Loucy (cell line): ENCODE results near the gene PAAF1.

ENCODE experiments used
- H2AFZ ChIP-seq: fragments of 200-600 bp; sonication (generic); 2 replicates; pipeline ENCODE4 v1.6.0; 2016; ENCODE audit warnings: antibody characterized with exemption, mild to moderate bottlenecking, low read length, moderate library complexity
- H3F3A ChIP-seq: fragments of 200-600 bp; 2 replicates; pipeline ENCODE4 v1.6.0; 2016; ENCODE audit warnings: antibody characterized with exemption, low read depth, mild to moderate bottlenecking
- H3K27me3 ChIP-seq: fragments of 200-600 bp; sonication (generic); 2 replicates; pipeline ENCODE4 v1.6.1; 2014; ENCODE audit warnings: low read length, mild to moderate bottlenecking; ENCODE audit not compliant: insufficient read depth, poor library complexity, severe bottlenecking
- H3K36me3 ChIP-seq: fragments of 200-600 bp; sonication (generic); 2 replicates; pipeline ENCODE4 v1.6.1; 2016; ENCODE audit warnings: low read length; ENCODE audit not compliant: insufficient read depth
- H3K4me1 ChIP-seq: fragments of 200-600 bp; sonication (generic); 2 replicates; pipeline ENCODE4 v1.5.1; 2014; ENCODE audit warnings: low read length, mild to moderate bottlenecking; ENCODE audit not compliant: insufficient read depth, poor library complexity, severe bottlenecking
- H3K4me2 ChIP-seq: fragments of 200-600 bp; sonication (generic); 2 replicates; pipeline ENCODE4 v1.6.0; 2014; ENCODE audit warnings: antibody characterized with exemption, low read length, low read depth, mild to moderate bottlenecking; ENCODE audit not compliant: poor library complexity, severe bottlenecking
- H3K4me3 ChIP-seq: fragments of 200-600 bp; sonication (generic); 2 replicates; pipeline ENCODE4 v1.5.1; 2014; ENCODE audit warnings: low read length, mild to moderate bottlenecking, mixed read lengths; ENCODE audit not compliant: poor library complexity, severe bottlenecking
- H3K79me2 ChIP-seq: fragments of 200-600 bp; sonication (generic); 2 replicates; pipeline ENCODE4 v1.6.1; 2014; ENCODE audit warnings: low read length; ENCODE audit not compliant: insufficient read depth
- H3K9ac ChIP-seq: fragments of 200-600 bp; sonication (generic); 2 replicates; pipeline ENCODE4 v1.6.0; 2014; ENCODE audit warnings: mild to moderate bottlenecking, low read depth, low read length, moderate library complexity; ENCODE audit not compliant: poor library complexity, severe bottlenecking
- H3K9me2 ChIP-seq: fragments of 200-600 bp; sonication (generic); replicated peaks from 2 replicates; pipeline ENCODE4 v1.6.1; 2016; ENCODE audit warnings: low read depth, low read length, mixed read lengths
- H3K9me3 ChIP-seq: fragments of 200-600 bp; sonication (generic); 2 replicates; pipeline ENCODE4 v1.6.1; 2014; ENCODE audit warnings: mild to moderate bottlenecking, antibody characterized with exemption, low read length, low read depth; ENCODE audit not compliant: insufficient read depth
- H4K20me1 ChIP-seq: fragments of 200-600 bp; sonication (generic); 2 replicates; pipeline ENCODE4 v1.6.0; 2014; ENCODE audit warnings: antibody characterized with exemption, low read length, mild to moderate bottlenecking; ENCODE audit not compliant: insufficient read depth, poor library complexity, severe bottlenecking
- CTCF ChIP-seq: fragments of 200-600 bp; sonication (generic); conservative IDR thresholded peaks from 2 replicates; pipeline ENCODE4 v1.5.1; 2014; ENCODE audit warnings: mild to moderate bottlenecking, antibody characterized with exemption, low read length
- EZH2phosphoT487 ChIP-seq: fragments of 200-600 bp; IDR thresholded peaks from 2 replicates; pipeline ENCODE4 v1.6.1; 2018; ENCODE audit warnings: antibody characterized with exemption, mild to moderate bottlenecking, moderate library complexity, borderline replicate concordance

PAAF1 gene

DNA sequence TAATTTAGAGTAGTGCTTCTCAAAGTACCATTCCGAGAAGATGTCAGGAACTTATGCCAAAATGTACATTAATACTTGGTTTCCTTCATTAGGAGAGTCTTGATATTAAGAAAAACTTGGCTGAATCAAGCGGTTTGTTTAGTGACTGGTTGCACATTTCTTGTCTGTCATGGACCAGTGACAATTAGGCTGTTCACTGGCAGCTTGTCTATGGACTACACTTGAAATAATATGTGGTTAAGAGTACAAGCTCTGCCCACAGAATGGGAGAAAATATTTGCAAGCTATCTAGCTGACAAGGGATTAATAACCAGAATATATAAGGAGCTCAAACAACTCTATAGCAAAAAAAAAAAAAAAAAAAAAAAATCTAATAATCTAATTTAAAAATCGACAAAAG is 24.8 kb upstream of the PAAF1 start:
- Histone ChIP-seq H2AFZ (no peak overlapping the region), H3K4me2 (no peak overlapping the region), H3K27me3 (no peaks in the 10 kb centered on the region), H3K9me3 (no peaks in the 10 kb centered on the region), H3K9me2 (no peaks in the 10 kb centered on the region), H4K20me1 (no peaks in the 10 kb centered on the region), H3K79me2 (no peaks in the 10 kb centered on the region), H3F3A (no peaks in the 10 kb centered on the region), H3K36me3 (0 out of 2 replicates have a peak, but pooled peaks cover 5% of the 10 kb centered on the region), H3K4me1 (no peaks in the 10 kb centered on the region), H3K9ac (no peak overlapping the region), H3K4me3 (no peak overlapping the region)
- TF ChIP-seq EZH2phosphoT487: no peak
- TF ChIP-seq CTCF: no peak

DNA sequence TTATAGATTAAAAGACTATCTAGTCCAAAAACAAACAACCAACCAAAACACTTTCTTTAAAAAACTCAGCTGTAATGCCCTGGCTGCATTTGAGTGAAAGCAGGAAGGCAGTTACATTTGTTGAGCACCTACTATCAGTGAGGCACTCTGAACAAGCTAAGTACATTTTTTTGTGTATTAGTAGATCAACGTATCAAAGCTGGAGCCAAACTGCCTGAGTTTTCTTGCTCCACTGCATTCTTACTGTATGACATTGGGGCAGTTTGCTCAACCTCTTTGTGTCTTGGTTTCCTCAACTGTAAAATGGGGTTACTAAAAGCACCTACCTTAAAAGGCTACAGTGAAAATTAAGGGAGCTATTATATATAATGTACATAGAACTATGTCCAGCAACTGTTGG is 22.1 kb upstream of the PAAF1 start:
- Histone ChIP-seq H3K9me3 (no peaks in the 10 kb centered on the region), H3K36me3 (peaks cover 5% of the 10 kb centered on the region; the same call in 1 of the 2 replicates), H3K4me1 (no peaks in the 10 kb centered on the region), H4K20me1 (no peaks in the 10 kb centered on the region), H3K4me2 (no peak overlapping the region), H3K4me3 (no peak overlapping the region), H2AFZ (no peak overlapping the region), H3K9ac (no peak overlapping the region), H3K79me2 (no peaks in the 10 kb centered on the region), H3F3A (no peaks in the 10 kb centered on the region), H3K9me2 (no peaks in the 10 kb centered on the region), H3K27me3 (no peaks in the 10 kb centered on the region)
- TF ChIP-seq CTCF: no peak
- TF ChIP-seq EZH2phosphoT487: no peak

DNA sequence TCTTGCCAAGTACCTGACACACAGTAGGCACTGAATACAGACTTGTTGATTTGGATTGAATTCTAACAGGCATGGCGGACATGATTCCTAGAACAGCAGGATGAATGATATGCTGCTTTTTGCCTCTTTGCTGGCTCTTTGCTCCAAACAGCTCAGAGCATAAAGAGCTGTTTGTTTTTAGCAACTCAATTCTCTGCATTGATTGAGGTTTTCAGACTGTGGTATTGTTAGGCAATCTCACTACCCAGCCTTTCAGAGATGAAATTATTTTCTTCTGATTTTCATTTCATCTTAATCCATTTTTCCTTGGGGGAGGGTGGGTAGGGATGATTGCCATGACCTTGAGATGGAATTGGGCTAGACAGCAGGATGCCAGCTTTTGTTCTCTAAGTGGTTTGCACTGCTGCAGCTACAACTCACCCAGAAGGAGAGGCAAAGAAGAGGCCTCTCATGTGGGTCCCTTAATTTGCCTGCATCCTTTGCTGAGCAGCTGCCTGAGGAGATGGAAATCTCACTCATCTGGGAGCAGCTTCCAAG is 20.7 kb upstream of the PAAF1 start:
- H2AFZ ChIP-seq: no peak overlapping the region

More for the DNA sequence above, 20.7 kb upstream of the PAAF1 start:
- TF ChIP-seq CTCF (no peak), EZH2phosphoT487 (no peak)
- no peaks in the 10 kb centered on the region for H3F3A ChIP-seq
- H3K4me3 ChIP-seq: no peak overlapping the region
- H3K4me2 ChIP-seq: no peak overlapping the region
- no peaks in the 10 kb centered on the region for H3K9me2 ChIP-seq
- no peaks in the 10 kb centered on the region for H3K79me2 ChIP-seq
- no peaks in the 10 kb centered on the region for H3K9me3 ChIP-seq
- H3K4me1 ChIP-seq: no peaks in the 10 kb centered on the region
- H4K20me1 ChIP-seq: no peaks in the 10 kb centered on the region
- H3K27me3 ChIP-seq: no peaks in the 10 kb centered on the region
- H3K36me3 ChIP-seq: peaks cover 3% of the 10 kb centered on the region; the same call in 1 of the 2 replicates
- H3K9ac ChIP-seq: no peak overlapping the region
